Keratinocyte (primary cell): ENCODE data around the gene P4HTM. TPM values are rescaled to one million over a fixed set of nuclear protein-coding genes. Genes with fewer than 3 reads are reported as not detected.

ENCODE experiments used
- DNase-seq: peaks from one replicate; pipeline ENCODE4 v3.0.0-alpha.2; 2011; ENCODE audit warnings: low read depth, missing footprints, low spot score
- FAIRE-seq: peaks from 2 replicates; lab custom pipeline; 2011; peaks lifted over from hg19 to GRCh38; lab: Jason Lieb, UNC
- H2AFZ ChIP-seq: 2 replicates; pipeline ENCODE4 v1.6.0; 2012; ENCODE audit warnings: low read length, control low read depth, inconsistent platforms; ENCODE audit not compliant: control insufficient read depth
- H3K27ac ChIP-seq: 2 replicates; pipeline ENCODE4 v1.5.1; 2011; ENCODE audit warnings: low read length; ENCODE audit not compliant: control insufficient read depth, insufficient read depth
- H3K27me3 ChIP-seq: 3 replicates; pipeline ENCODE4 v1.6.0; 2011; ENCODE audit warnings: low read length; ENCODE audit not compliant: control insufficient read depth, insufficient read depth; ENCODE audit errors: extremely low read depth
- H3K36me3 ChIP-seq, 2 experiments: 2 replicates in 1 of 2; 3 replicates in 1 of 2; pipeline ENCODE4 v1.5.1; 2011; ENCODE audit warnings: low read length in 2 of 2, mild to moderate bottlenecking in 1 of 2; ENCODE audit not compliant: control insufficient read depth in 2 of 2, insufficient read depth in 2 of 2; ENCODE audit errors: extremely low read depth in 1 of 2
- H3K4me1 ChIP-seq: 3 replicates; pipeline ENCODE4 v1.5.1; 2011; ENCODE audit warnings: low read length; ENCODE audit not compliant: control insufficient read depth, insufficient read depth; ENCODE audit errors: extremely low read depth
- H3K4me2 ChIP-seq: 3 replicates; pipeline ENCODE4 v1.6.0; 2011; ENCODE audit warnings: low read depth, low read length; ENCODE audit not compliant: control insufficient read depth, insufficient read depth; ENCODE audit errors: extremely low read depth
- H3K4me3 ChIP-seq, 3 experiments: fragments of 200-600 bp in 1 of 3; sonication (generic) in 1 of 3; 2 replicates in 2 of 3; 3 replicates in 1 of 3; pipeline ENCODE4 v1.5.1; 2011 to 2016; ENCODE audit warnings: low read length in 3 of 3, mild to moderate bottlenecking in 3 of 3, control low read depth in 2 of 3, inconsistent platforms in 1 of 3, low read depth in 1 of 3, mixed read lengths in 1 of 3, mixed run types in 1 of 3, moderate library complexity in 1 of 3; ENCODE audit not compliant: control insufficient read depth in 2 of 3, insufficient read depth in 2 of 3; ENCODE audit errors: extremely low read depth in 1 of 3
- H3K79me2 ChIP-seq: 2 replicates; pipeline ENCODE4 v1.6.0; 2012; ENCODE audit warnings: low read length; ENCODE audit not compliant: control insufficient read depth, insufficient read depth
- H3K9ac ChIP-seq: 3 replicates; pipeline ENCODE4 v1.6.0; 2011; ENCODE audit warnings: low read length; ENCODE audit not compliant: control insufficient read depth, insufficient read depth; ENCODE audit errors: extremely low read depth
- H3K9me1 ChIP-seq: 3 replicates; pipeline ENCODE4 v1.6.0; 2011; ENCODE audit warnings: low read length; ENCODE audit not compliant: control insufficient read depth, insufficient read depth; ENCODE audit errors: extremely low read depth
- H3K9me3 ChIP-seq: 2 replicates; pipeline ENCODE4 v1.5.1; 2012; ENCODE audit warnings: low read depth, low read length; ENCODE audit not compliant: control insufficient read depth
- H4K20me1 ChIP-seq: 3 replicates; pipeline ENCODE4 v1.6.0; 2011; ENCODE audit warnings: low read length; ENCODE audit not compliant: control insufficient read depth, insufficient read depth; ENCODE audit errors: extremely low read depth
- EZH2 ChIP-seq: IDR thresholded peaks from one replicate; pipeline ENCODE4 v1.6.1; 2012; ENCODE audit warnings: inconsistent platforms, mild to moderate bottlenecking, low read length, moderate library complexity
- dilution Hi-C: fragments of 300-500 bp; cut with MboI; formaldehyde crosslinking; loops from one replicate; pipeline ENCODE4 v1.7.0; 2020; ENCODE audit warnings: low sequenced_read_pairs; ENCODE audit not compliant: extremely low pct_ligation_motif_present
- polyA plus RNA-seq, 5 experiments: library from polyadenylated mRNA; depleted of rRNA in 3 of 5; stranded (reverse) in 3 of 5; stranded (forward) in 1 of 5; unstranded in 1 of 5; fragments of >200 nt; gene quantifications; 1 replicate in 1 of 5; 2 replicates in 3 of 5; 3 replicates in 1 of 5; pipeline versions ENCODE4 v1.2.1 to v1.2.3, GENCODE V29; 2011 to 2012; ENCODE audit warnings: missing spikeins in 2 of 5, low read depth in 1 of 5, low replicate concordance in 1 of 5
- small RNA-seq, 3 experiments: library from RNA; depleted of rRNA; stranded (forward); fragments of <200 nt; gene quantifications; one replicate each; pipeline ENCODE3, GENCODE V24; 2012; ENCODE audit warnings: low read depth in 3 of 3, low replicate concordance in 1 of 3; ENCODE audit not compliant: insufficient read length in 3 of 3
- TF ChIP-seq, protein P1 (sequence below), 3 experiments: IDR thresholded peaks in 1 of 3; conservative IDR thresholded peaks in 1 of 3; optimal IDR thresholded peaks in 1 of 3; 2 replicates in 2 of 3; 3 replicates in 1 of 3; pipeline versions ENCODE3 to v1.5.1; 2011; ENCODE audit warnings: low read length in 3 of 3, mild to moderate bottlenecking in 3 of 3, moderate library complexity in 2 of 3, control low read depth in 1 of 3, inconsistent platforms in 1 of 3; ENCODE audit not compliant: insufficient read depth in 2 of 3; ENCODE audit errors: extremely low read depth in 1 of 3

The P4HTM gene
- polyA plus RNA-seq, 1 donor (not counting 4 experiments of a cell fraction or from before 2014, with no cell fraction given), result 0.93 TPM

DNA sequence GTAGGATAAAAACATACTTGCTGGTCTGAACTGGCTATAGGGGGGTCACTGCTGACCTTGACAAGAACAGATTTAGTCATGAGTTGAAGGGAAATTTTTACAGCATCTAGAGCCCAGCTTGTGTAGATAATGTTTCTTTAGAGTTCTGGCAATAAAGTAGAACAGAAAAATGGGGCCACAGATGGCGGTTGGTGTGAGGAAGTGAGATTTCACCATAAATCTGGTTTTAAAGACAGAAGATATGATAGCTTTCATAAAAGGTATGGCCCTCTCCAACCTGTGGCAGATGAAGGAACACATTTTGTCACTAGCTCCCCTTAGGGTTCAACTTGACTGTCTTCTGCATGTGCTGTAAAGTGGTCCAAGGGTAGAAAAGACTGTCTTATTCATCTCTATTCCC, 63.5 kb downstream of the P4HTM start:
- Histone ChIP-seq H3K9me3 (no peaks in the 10 kb centered on the region), H2AFZ (no peak overlapping the region), H3K36me3 (peaks cover 21 to 33% of the 10 kb centered on the region in 2 experiments), H3K9me1 (peaks cover 3% of the 10 kb centered on the region), H3K9ac (no peak overlapping the region), H3K27ac (no peak overlapping the region), H4K20me1 (no peaks in the 10 kb centered on the region), H3K79me2 (peaks cover 14% of the 10 kb centered on the region), H3K4me3 (no peak overlapping the region), H3K27me3 (no peaks in the 10 kb centered on the region), H3K4me2 (no peak overlapping the region), H3K4me1 (no peaks in the 10 kb centered on the region)
- dilution Hi-C loops, result no loop called here
- TF ChIP-seq EZH2, result no peak
- TF ChIP-seq, protein P1, sequence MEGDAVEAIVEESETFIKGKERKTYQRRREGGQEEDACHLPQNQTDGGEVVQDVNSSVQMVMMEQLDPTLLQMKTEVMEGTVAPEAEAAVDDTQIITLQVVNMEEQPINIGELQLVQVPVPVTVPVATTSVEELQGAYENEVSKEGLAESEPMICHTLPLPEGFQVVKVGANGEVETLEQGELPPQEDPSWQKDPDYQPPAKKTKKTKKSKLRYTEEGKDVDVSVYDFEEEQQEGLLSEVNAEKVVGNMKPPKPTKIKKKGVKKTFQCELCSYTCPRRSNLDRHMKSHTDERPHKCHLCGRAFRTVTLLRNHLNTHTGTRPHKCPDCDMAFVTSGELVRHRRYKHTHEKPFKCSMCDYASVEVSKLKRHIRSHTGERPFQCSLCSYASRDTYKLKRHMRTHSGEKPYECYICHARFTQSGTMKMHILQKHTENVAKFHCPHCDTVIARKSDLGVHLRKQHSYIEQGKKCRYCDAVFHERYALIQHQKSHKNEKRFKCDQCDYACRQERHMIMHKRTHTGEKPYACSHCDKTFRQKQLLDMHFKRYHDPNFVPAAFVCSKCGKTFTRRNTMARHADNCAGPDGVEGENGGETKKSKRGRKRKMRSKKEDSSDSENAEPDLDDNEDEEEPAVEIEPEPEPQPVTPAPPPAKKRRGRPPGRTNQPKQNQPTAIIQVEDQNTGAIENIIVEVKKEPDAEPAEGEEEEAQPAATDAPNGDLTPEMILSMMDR (optimal IDR thresholded peaks at IDR 0.05 in 1 of 3, IDR thresholded peaks at IDR 0.05 in 1 of 3, conservative IDR thresholded peaks at IDR 0.05 in 1 of 3; ENCODE audit: extremely low read depth in 1 of 3, insufficient read depth in 2 of 3, low read length in 3 of 3), result no peak
- no peak for FAIRE-seq
- no peak for DNase-seq

DNA sequence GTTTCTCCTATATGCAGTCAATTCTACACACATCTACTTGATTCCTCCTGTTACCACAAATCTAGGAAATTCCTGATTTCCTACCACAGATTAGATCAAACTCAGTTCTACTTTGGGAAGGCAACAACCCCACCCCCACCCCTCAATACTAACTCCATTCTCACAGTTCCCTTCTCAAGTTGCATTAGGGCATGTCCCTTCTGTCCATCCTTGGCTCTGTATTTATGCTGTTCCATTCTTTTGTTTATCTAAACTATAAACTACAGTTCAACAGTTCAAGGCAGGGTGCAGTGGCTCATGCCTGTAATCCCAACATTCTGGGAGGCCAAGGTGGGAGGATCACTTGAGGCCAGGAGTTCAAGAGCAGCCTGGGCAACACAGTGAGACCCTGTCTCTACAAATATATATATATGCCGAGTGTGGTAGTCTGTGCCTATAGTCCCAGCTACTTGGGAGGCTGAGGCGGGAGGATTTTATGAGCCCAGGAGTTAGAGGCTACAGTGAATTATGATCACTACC, 64.4 kb downstream of the P4HTM start:
- H3K9me3 ChIP-seq, result no peaks in the 10 kb centered on the region
- peaks cover 3% of the 10 kb centered on the region for H3K9me1 ChIP-seq
- no peak overlapping the region for H2AFZ ChIP-seq
- DNase-seq, result no peak
- H4K20me1 ChIP-seq, result no peaks in the 10 kb centered on the region
- dilution Hi-C loops, result no loop called here
- no peak overlapping the region for H3K4me3 ChIP-seq
- H3K4me2 ChIP-seq, result no peak overlapping the region
- no peak for FAIRE-seq
- H3K79me2 ChIP-seq, result peaks cover 14% of the 10 kb centered on the region
- TF ChIP-seq EZH2, result no peak
- TF ChIP-seq, protein P1 (optimal IDR thresholded peaks at IDR 0.05 in 1 of 3, IDR thresholded peaks at IDR 0.05 in 1 of 3, conservative IDR thresholded peaks at IDR 0.05 in 1 of 3; ENCODE audit: extremely low read depth in 1 of 3, insufficient read depth in 2 of 3, low read length in 3 of 3), result no peak
- H3K36me3 ChIP-seq, result peaks cover 21 to 33% of the 10 kb centered on the region in 2 experiments
- no peak overlapping the region for H3K27ac ChIP-seq
- H3K27me3 ChIP-seq, result no peaks in the 10 kb centered on the region
- no peak overlapping the region for H3K9ac ChIP-seq
- no peaks in the 10 kb centered on the region for H3K4me1 ChIP-seq

Small RNAs within 50 kb of the gene (small RNA-seq; reads per million reads assigned to genes)
- gene MIR191 (2,108 to 14,259 (median 7,491) reads per million in 3 experiments), gene MIR425 (277 to 4,395 (median 4,216) reads per million in 3 experiments)

Other genes starting within 250 kb of the P4HTM start
- gene PRKAR2A, start 142.4 kb upstream of the P4HTM start, polyA plus RNA-seq, result 18.6 to 23.6 TPM (median 23.2 TPM) in 3 replicates
- 22.4 to 27.4 TPM (median 22.6 TPM) in 3 replicates for gene SLC25A20, start 91.4 kb upstream of the P4HTM start, polyA plus RNA-seq
- 58.1 to 71.5 TPM (median 66.7 TPM) in 3 replicates for gene ARIH2, start 71.4 kb upstream of the P4HTM start, polyA plus RNA-seq
- gene WDR6, start 17.1 kb downstream of the P4HTM start, polyA plus RNA-seq, result 61.5 to 90.9 TPM (median 77.4 TPM) in 3 replicates
- 33.7 to 41.1 TPM (median 37.8 TPM) in 3 replicates for gene DALRD3, start 28.3 kb downstream of the P4HTM start, polyA plus RNA-seq
- gene NDUFAF3, start 31.9 kb downstream of the P4HTM start, polyA plus RNA-seq, result 38.3 to 70.1 TPM (median 44.8 TPM) in 3 replicates
- gene IMPDH2, start 39.2 kb downstream of the P4HTM start, polyA plus RNA-seq, result 199 to 221 TPM (median 210 TPM) in 3 replicates
- gene QRICH1, start 103.8 kb downstream of the P4HTM start, polyA plus RNA-seq, result 60.4 to 79.5 TPM (median 71.2 TPM) in 3 replicates
- gene QARS1, start 114.5 kb downstream of the P4HTM start, polyA plus RNA-seq, result 131 to 177 TPM (median 162 TPM) in 3 replicates
- gene USP19, start 130.6 kb downstream of the P4HTM start, polyA plus RNA-seq, result 21.2 to 31.5 TPM (median 23.1 TPM) in 3 replicates
- 108 to 193 TPM (median 127 TPM) in 3 replicates for gene LAMB2, start 142.8 kb downstream of the P4HTM start, polyA plus RNA-seq
- gene CCDC71, start 176.1 kb downstream of the P4HTM start, polyA plus RNA-seq, result 18.8 to 27.7 TPM (median 21.5 TPM) in 3 replicates
- 18.3 to 51.6 TPM (median 19.5 TPM) in 3 replicates for gene KLHDC8B, start 181.4 kb downstream of the P4HTM start, polyA plus RNA-seq